Thymus (tissue), 11 donors: ENCODE measurements around the gene FTSJ3. TPM values are rescaled to one million over a fixed set of nuclear protein-coding genes. Genes with fewer than 3 reads are reported as not detected.

ENCODE experiments used
- DNase-seq, 9 donors: peaks; one replicate each; pipeline ENCODE4 v3.0.0-alpha.2; 2013; ENCODE audit warnings: low spot score in 9 of 9, low read depth in 6 of 9, missing footprints in 1 of 9
- H3K27ac ChIP-seq, 2 donors: one replicate each; pipeline ENCODE4 v1.5.1; 2013; ENCODE audit warnings: control low read depth in 1 of 2, low read depth in 1 of 2, low read length in 1 of 2, mild to moderate bottlenecking in 1 of 2, moderate library complexity in 1 of 2
- H3K27me3 ChIP-seq, 2 donors: one replicate each; pipeline ENCODE4 v1.5.1; 2013; ENCODE audit warnings: low read length in 1 of 2; ENCODE audit not compliant: control insufficient read depth in 2 of 2, insufficient read depth in 1 of 2
- H3K36me3 ChIP-seq, 2 donors: one replicate each; pipeline ENCODE4 v1.5.1; 2013; ENCODE audit warnings: low read length in 1 of 2, mild to moderate bottlenecking in 1 of 2, moderate library complexity in 1 of 2; ENCODE audit not compliant: control insufficient read depth in 2 of 2, insufficient read depth in 2 of 2
- H3K4me1 ChIP-seq, 2 donors: one replicate each; pipeline ENCODE4 v1.5.1; 2013; ENCODE audit warnings: low read length in 2 of 2; ENCODE audit not compliant: control insufficient read depth in 2 of 2, insufficient read depth in 2 of 2
- H3K4me3 ChIP-seq, 2 donors: one replicate each; pipeline ENCODE4 v1.5.1; 2013; ENCODE audit warnings: low read length in 2 of 2, control low read depth in 1 of 2, mild to moderate bottlenecking in 1 of 2
- H3K9me3 ChIP-seq, 2 donors: one replicate each; pipeline ENCODE4 v1.5.1; 2013; ENCODE audit warnings: low read length in 1 of 2, mild to moderate bottlenecking in 1 of 2; ENCODE audit not compliant: control insufficient read depth in 2 of 2, insufficient read depth in 1 of 2
- whole genome bisulfite sequencing: extraction: QIAGEN DNeasy Blood & Tissue Kit; methylation state at CpG from one replicate; pipeline ENCODE4 v1.1.7; 2013; 5-methylcytosine and 5-hydroxymethylcytosine counted together
- polyA plus RNA-seq: library from polyadenylated mRNA; stranded (reverse); fragments of 200-250 nt; gene quantifications from one replicate; pipeline ENCODE4 v1.2.3, GENCODE V29; 2013
- total RNA-seq: library from RNA; stranded (reverse); fragments of 120-200 nt; gene quantifications from one replicate; pipeline ENCODE4 v1.2.4, GENCODE V29; 2013
- donor health status: healthy.

FTSJ3 gene
- total and polyA plus RNA-seq, 2 donors = 21.0 to 32.9 TPM

DNA sequence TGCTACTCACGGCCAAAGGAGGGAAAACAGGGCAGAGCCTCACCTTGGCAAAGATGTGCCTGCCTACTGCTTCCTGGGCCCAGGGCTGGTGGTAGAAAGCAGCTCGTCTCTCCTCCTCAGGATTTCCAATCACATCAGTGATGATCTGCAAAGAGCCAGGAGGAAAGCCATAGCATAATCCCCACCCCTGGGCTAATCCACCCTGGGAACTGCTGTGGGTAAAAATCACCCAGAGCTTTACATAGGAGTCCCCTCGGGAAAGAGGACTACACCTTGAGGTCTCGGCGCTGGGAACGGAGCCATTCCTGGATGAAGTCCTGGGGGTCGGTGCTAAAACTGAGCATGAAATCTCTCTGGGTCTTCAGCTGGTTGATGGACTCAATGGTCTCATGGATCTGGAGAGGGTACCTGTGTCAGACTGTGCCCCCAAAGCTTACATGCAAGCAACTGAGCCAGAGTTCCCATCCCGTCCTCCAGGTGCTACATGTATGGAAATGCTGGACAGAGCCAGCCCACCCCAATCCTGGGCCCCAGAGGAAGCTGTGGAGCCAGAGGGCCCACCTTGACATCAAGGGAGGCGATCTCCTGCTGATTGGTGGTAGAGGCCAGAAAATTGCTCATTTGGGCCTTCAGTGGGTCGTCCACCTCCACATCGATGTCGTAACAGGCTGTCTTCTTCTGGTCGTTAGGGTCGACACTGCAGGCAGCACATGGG lies 5.7 kb upstream of the FTSJ3 start:
- 91% methylated on average over 14 of the region's 14 CpGs for WGBS
- H3K36me3 ChIP-seq = peaks cover 79 to 98% of the 10 kb centered on the region in 2 donors

GRCh38 chr17:63832455-63832854 lies 5.0 kb upstream of the FTSJ3 start:
- Histone ChIP-seq H3K36me3 (peaks cover 75 to 92% of the 10 kb centered on the region in 2 donors), H3K27me3 (no peaks in the 10 kb centered on the region), H3K27ac (no peak overlapping the region), H3K4me3 (no peak overlapping the region), H3K9me3 (no peaks in the 10 kb centered on the region), H3K4me1 (peaks cover 11 to 35% of the 10 kb centered on the region in 2 donors)
- DNase-seq = no peak
- 98% methylated on average over 2 of the region's 2 CpGs for WGBS

More for the DNA sequence above, 5.7 kb upstream of the FTSJ3 start:
- Histone ChIP-seq H3K9me3 (no peaks in the 10 kb centered on the region), H3K27me3 (no peaks in the 10 kb centered on the region), H3K4me3 (no peak overlapping the region), H3K4me1 (peaks cover 5 to 33% of the 10 kb centered on the region in 2 donors), H3K27ac (no peak overlapping the region)
- no peak for DNase-seq

- Histone ChIP-seq H3K4me3 (no peak overlapping the region), H3K4me1 (peaks cover 11 to 35% of the 10 kb centered on the region in 2 donors), H3K27me3 (no peaks in the 10 kb centered on the region), H3K36me3 (peaks cover 70 to 87% of the 10 kb centered on the region in 2 donors), H3K9me3 (no peaks in the 10 kb centered on the region), H3K27ac (no peak overlapping the region)
- 98% methylated on average over 5 of the region's 5 CpGs for WGBS
- DNase-seq = no peak
These were observed 4.6 kb upstream of the FTSJ3 start for GRCh38 chr17:63832014-63832413.

- no peaks in the 10 kb centered on the region for H3K27me3 ChIP-seq
- WGBS = 56% methylated on average over 8 of the region's 8 CpGs
- no peak overlapping the region for H3K4me3 ChIP-seq
- no peak overlapping the region for H3K27ac ChIP-seq
- H3K36me3 ChIP-seq = peaks cover 66 to 83% of the 10 kb centered on the region in 2 donors
- H3K9me3 ChIP-seq = no peaks in the 10 kb centered on the region
- peaks cover 11 to 35% of the 10 kb centered on the region in 2 donors for H3K4me1 ChIP-seq
- peak in 1 of 9 donors; percentile 21 for DNase-seq
These were observed 4.0 kb upstream of the FTSJ3 start for GRCh38 chr17:63831505-63831904.

DNA sequence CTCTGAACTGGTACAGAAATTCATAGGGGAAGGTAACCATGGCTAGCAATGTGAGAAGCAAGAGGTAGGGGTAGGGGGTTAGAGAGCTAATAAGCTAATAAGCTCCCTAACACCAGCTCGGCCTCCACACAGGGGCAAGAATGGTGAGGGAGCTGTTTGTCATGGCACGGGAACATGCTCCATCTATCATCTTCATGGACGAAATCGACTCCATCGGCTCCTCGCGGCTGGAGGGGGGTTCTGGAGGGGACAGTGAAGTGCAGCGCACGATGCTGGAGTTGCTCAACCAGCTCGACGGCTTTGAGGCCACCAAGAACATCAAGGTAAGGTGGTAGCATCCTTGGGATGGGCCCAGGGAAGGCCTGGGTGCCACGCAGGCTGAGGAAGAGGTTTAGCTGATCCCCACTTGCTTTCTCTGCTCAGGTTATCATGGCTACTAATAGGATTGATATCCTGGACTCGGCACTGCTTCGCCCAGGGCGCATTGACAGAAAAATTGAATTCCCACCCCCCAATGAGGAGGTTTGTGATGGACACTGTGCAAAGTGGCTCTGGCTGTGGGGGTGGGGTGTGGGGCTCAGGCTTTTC lies 3.5 kb upstream of the FTSJ3 start:
- Histone ChIP-seq H3K4me3 (no peak overlapping the region), H3K9me3 (no peaks in the 10 kb centered on the region), H3K27me3 (no peaks in the 10 kb centered on the region), H3K27ac (no peak overlapping the region), H3K4me1 (peaks cover 16 to 40% of the 10 kb centered on the region in 2 donors), H3K36me3 (peaks cover 63 to 78% of the 10 kb centered on the region in 2 donors)
- WGBS = 97% methylated on average over 15 of the region's 15 CpGs
- DNase-seq = no peak

DNA sequence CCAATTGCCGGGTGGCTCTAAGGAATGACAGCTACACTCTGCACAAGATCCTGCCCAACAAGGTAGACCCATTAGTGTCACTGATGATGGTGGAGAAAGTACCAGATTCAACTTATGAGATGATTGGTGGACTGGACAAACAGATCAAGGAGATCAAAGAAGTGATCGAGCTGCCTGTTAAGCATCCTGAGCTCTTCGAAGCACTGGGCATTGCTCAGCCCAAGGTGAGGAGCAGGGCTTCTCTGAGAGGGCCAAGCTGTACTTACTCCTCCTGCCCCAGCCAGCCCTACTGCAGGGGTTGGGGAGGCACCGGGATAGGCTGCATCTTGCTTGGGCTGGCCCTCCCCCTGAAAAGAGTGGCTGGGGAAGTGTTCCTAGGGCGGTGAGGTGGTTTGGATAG lies 2.8 kb upstream of the FTSJ3 start:
- Histone ChIP-seq H3K9me3 (no peaks in the 10 kb centered on the region), H3K27me3 (no peaks in the 10 kb centered on the region), H3K4me1 (peaks cover 22 to 41% of the 10 kb centered on the region in 2 donors), H3K27ac (no peak overlapping the region), H3K4me3 (no peak overlapping the region), H3K36me3 (peaks cover 66 to 76% of the 10 kb centered on the region in 2 donors)
- WGBS = 98% methylated on average over 5 of the region's 5 CpGs
- DNase-seq = no peak

GRCh38 chr17:63828936-63829335 lies 1.5 kb upstream of the FTSJ3 start:
- Histone ChIP-seq H3K9me3 (no peaks in the 10 kb centered on the region), H3K27ac (no peak overlapping the region), H3K4me3 (no peak overlapping the region), H3K36me3 (peaks cover 68 to 76% of the 10 kb centered on the region in 2 donors), H3K4me1 (peaks cover 23 to 33% of the 10 kb centered on the region in 2 donors), H3K27me3 (no peaks in the 10 kb centered on the region)
- DNase-seq = no peak
- 96% methylated on average over 3 of the region's 3 CpGs for WGBS

DNA sequence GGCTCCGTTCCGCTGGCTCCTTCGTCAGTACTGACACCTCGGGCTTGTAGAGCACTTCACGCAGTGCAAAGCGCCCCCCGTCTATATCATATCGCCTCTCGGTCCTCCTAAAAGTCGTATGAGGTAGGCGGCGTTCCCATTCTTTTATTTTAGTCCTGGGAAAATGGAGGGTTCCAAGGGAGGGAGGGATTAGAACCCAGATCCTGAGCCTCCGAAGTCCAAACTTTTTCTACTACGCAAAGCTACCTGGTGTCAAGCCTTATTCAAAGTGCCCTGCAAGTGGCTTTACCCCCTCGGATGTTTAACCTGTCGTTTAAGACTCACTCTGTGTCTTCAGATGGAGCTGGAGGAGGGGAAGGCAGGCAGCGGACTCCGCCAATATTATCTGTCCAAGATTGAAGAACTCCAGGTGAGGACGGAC lies 348 bp upstream of the FTSJ3 start:
- 3% methylated on average over 19 of the region's 19 CpGs for WGBS

GRCh38 chr17:63826468-63827001 lies 928 bp downstream of the FTSJ3 start:
- WGBS = under 1% methylated on average over 31 of the region's 31 CpGs
- Histone ChIP-seq H3K4me3 (peak overlapping the region; percentile 72 to 86), H3K36me3 (peaks cover 56 to 73% of the 10 kb centered on the region in 2 donors), H3K27ac (peak overlapping the region; percentile 82 to 88), H3K4me1 (peaks cover 23 to 29% of the 10 kb centered on the region in 2 donors), H3K27me3 (no peaks in the 10 kb centered on the region), H3K9me3 (no peaks in the 10 kb centered on the region)
- DNase-seq = no peak

More for the DNA sequence above, 348 bp upstream of the FTSJ3 start:
- no peaks in the 10 kb centered on the region for H3K27me3 ChIP-seq
- peaks cover 62 to 73% of the 10 kb centered on the region in 2 donors for H3K36me3 ChIP-seq
- H3K9me3 ChIP-seq = no peaks in the 10 kb centered on the region
- peak overlapping the region; percentile 72 to 86 for H3K4me3 ChIP-seq
- no peak for DNase-seq
- H3K27ac ChIP-seq = peak overlapping the region; percentile 82 to 88
- peaks cover 23 to 33% of the 10 kb centered on the region in 2 donors for H3K4me1 ChIP-seq
